Measurements from ENCODE around the gene MICB. TPM values are rescaled to one million over a fixed set of nuclear protein-coding genes. Genes with fewer than 3 reads are reported as not detected.
A peak's percentile ranks its signal among the peaks of the same experiment; 100 is the strongest.
"Not testable (repeated sequence)": the region's sequence is repeated elsewhere in the genome, so short reads cannot be mapped to it uniquely, and the experiment has no call there.

The MICB gene
- polyA plus RNA-seq, 2 of the 4 experiments (the other 2 are of a cell fraction): 6.8 to 7.0 TPM

DNA sequence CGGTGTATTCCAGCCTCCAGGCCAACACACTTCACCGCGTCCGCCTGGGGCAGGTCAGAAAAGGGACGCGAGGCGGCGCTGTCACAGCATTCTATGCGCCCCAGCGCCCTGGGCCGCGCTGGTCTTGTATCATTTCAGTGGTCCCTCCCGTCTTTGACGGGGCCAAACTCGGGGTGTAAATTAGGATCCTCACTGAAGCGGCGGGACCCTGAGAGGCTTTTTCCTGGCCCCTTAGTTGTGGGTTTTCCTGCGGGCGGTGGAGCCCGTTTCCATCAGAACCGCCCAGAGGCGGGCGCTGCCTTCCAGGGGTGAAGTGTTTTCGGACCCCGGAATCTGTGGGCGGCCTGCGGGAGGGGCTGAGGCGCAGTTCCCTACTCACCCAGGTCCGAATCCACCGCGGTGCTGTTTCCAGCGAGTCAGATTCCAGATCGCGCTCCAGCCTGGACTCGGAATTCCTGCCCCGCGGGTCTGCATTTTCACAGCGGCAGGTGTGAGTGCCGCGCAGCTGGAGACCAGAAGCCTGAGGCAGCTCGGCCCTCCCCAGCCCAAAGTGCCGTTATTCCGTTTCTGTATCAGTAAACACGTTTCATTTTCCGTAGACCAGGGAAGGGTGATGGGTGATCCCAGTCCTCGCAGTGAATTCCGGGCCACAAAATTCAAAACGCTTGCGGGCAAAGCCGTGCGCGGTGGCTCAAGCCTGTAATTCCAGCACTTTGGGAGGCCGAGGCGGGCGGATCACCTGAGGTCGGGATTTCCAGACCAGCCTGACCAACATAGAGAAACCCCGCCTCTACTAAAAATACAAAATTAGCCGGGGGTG is 3.9 kb upstream of the MICB start:
- WGBS (ENCODE audit: missing lambda C conversion rate): 1% methylated on average over 31 of the region's 58 CpGs
- peaks cover 10% of the 10 kb centered on the region; the same call in 2 of the 3 replicates for H3K4me1 ChIP-seq
- DNase-seq (ENCODE audit: low read depth in 1 of 2, low spot score in 1 of 2) (peak; percentile 67 to 70), ATAC-seq (peak; percentile 74 to 84), FAIRE-seq (no peak)
- ChIA-PET POLR2A (interaction anchor here (1.5 to 1.6 kb wide), 2 partner anchors 47 to 104 kb away, joined by 3 to 8 read pairs; partner anchors contain the start of gene DDX39B), CTCF (interaction anchor here (0.6 to 2.2 kb wide), 18 partner anchors 8 to 105 kb away, joined by 3 to 11 read pairs (median 4); partner anchors contain the start of genes ATP6V1G2, DDX39B, LST1 and MCCD1)
- peak overlapping the region; percentile 56 for H3K4me3 ChIP-seq
- peak overlapping the region; percentile 72 to 90 for H3K27ac ChIP-seq
- H3K4me2 ChIP-seq: peak overlapping the region; percentile 78
- TF ChIP-seq TP53 (CRISPR knock-in tag; IDR thresholded peaks at IDR 0.05) (no peak), POLR2AphosphoS2 (conservative IDR thresholded peaks at IDR 0.05; ENCODE audit: low read length) (no peak), SMC3 (IDR thresholded peaks at IDR 0.05) (peak; percentile 41; the same call in 1 of the 3 replicates), MYC (IDR thresholded peaks at IDR 0.05; ENCODE audit: borderline replicate concordance, low read length) (no peak), JUNB (IDR thresholded peaks at IDR 0.05) (no peak), EP300 (IDR thresholded peaks at IDR 0.05) (no peak), FOSL2 (IDR thresholded peaks at IDR 0.05) (no peak), FOSL2 (CRISPR knock-in tag; IDR thresholded peaks at IDR 0.05) (no peak), RAD21 (conservative IDR thresholded peaks at IDR 0.05 in 1 of 2, IDR thresholded peaks at IDR 0.05 in 1 of 2) (peak; percentile 61 to 65), JUN (IDR thresholded peaks at IDR 0.05) (0 out of 5 replicates have a peak, but pooled peaks of 1 of the 2 experiments have one; percentile 19)
- TF ChIP-seq, protein P1, sequence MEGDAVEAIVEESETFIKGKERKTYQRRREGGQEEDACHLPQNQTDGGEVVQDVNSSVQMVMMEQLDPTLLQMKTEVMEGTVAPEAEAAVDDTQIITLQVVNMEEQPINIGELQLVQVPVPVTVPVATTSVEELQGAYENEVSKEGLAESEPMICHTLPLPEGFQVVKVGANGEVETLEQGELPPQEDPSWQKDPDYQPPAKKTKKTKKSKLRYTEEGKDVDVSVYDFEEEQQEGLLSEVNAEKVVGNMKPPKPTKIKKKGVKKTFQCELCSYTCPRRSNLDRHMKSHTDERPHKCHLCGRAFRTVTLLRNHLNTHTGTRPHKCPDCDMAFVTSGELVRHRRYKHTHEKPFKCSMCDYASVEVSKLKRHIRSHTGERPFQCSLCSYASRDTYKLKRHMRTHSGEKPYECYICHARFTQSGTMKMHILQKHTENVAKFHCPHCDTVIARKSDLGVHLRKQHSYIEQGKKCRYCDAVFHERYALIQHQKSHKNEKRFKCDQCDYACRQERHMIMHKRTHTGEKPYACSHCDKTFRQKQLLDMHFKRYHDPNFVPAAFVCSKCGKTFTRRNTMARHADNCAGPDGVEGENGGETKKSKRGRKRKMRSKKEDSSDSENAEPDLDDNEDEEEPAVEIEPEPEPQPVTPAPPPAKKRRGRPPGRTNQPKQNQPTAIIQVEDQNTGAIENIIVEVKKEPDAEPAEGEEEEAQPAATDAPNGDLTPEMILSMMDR (IDR thresholded peaks at IDR 0.05): peak; percentile 65
- H3K9me3 ChIP-seq: no peaks in the 10 kb centered on the region

DNA sequence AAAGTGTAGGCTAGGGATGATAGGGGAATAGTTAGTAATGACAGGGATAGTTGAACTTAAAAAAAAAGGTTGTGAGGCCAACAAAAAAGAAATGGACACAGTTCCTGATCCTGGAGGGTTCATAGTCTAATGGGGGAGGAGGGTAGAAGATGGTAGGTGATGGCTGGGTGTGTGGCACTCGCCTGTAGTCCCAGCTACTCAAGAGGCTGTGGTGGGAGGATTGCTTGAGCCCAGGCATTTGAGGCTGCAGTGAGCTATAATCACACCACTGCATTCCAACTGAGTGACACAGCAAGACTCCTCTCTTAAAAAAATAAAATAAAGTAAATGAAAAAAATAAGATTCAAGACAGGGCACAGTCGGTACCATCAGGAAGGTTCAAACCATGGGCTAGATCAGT is 2.4 kb upstream of the MICB start:
- no peak for ATAC-seq
- H3K4me1 ChIP-seq: peaks cover 10% of the 10 kb centered on the region; the same call in 2 of the 3 replicates
- H3K27ac ChIP-seq: no peak overlapping the region
- TF ChIP-seq, protein P2, sequence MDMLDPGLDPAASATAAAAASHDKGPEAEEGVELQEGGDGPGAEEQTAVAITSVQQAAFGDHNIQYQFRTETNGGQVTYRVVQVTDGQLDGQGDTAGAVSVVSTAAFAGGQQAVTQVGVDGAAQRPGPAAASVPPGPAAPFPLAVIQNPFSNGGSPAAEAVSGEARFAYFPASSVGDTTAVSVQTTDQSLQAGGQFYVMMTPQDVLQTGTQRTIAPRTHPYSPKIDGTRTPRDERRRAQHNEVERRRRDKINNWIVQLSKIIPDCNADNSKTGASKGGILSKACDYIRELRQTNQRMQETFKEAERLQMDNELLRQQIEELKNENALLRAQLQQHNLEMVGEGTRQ (IDR thresholded peaks at IDR 0.05): no peak
- ChIA-PET CTCF (interaction anchor here (1.4 to 2.2 kb wide), 5 partner anchors 28 to 103 kb away, joined by 3 to 9 read pairs (median 7); partner anchors contain the start of genes ATP6V1G2 and DDX39B), POLR2A (interaction anchor here (1.5 kb wide), 1 partner anchor 103 kb away, joined by 3 read pairs; no protein-coding TSS in a partner anchor)
- no peak overlapping the region for H3K4me3 ChIP-seq
- 45% methylated on average over 2 of the region's 2 CpGs for WGBS (ENCODE audit: missing lambda C conversion rate)
- DNase-seq (ENCODE audit: low read depth in 1 of 2, low spot score in 1 of 2): no peak
- FAIRE-seq: no peak
- H3K9me3 ChIP-seq: no peaks in the 10 kb centered on the region
- peak overlapping the region; percentile 78 for H3K4me2 ChIP-seq

DNA sequence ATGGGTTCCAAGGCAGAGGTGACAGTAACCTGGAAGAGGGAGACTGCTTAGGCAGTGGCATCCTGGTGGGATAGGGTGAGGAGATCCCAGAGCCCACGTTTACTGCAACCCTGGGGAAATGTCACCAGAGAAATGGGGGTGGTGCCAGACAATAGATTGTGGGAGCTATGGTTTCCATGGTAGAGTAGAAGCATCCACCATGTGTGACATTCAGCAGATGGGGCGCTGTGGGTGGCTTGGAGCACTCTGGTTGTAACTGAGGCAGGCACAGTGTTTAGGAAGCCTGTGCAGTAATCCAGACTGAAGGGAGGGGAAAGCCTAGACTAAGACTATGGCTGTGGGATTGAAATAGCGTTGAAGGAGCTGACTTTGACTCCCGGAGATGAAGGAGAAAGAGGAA is 1.1 kb upstream of the MICB start:
- H3K4me1 ChIP-seq; H3K4me3 ChIP-seq; FAIRE-seq; H3K27ac ChIP-seq; DNase-seq (ENCODE audit: low read depth in 1 of 2, low spot score in 1 of 2); ATAC-seq; H3K9me3 ChIP-seq: not testable (repeated sequence)
- WGBS (ENCODE audit: missing lambda C conversion rate): 86% methylated on average over 4 of the region's 4 CpGs
- ChIA-PET POLR2A (interaction anchor here (0.9 kb wide), 1 partner anchor 45 kb away, joined by 5 read pairs; the partner anchor contains the start of gene DDX39B), CTCF (interaction anchor here (0.9 to 1.0 kb wide), 3 partner anchors 9 to 102 kb away, joined by 4 read pairs; no protein-coding TSS in a partner anchor)
- peak overlapping the region; percentile 82; the same call in 2 of the 3 replicates for H3K4me2 ChIP-seq

DNA sequence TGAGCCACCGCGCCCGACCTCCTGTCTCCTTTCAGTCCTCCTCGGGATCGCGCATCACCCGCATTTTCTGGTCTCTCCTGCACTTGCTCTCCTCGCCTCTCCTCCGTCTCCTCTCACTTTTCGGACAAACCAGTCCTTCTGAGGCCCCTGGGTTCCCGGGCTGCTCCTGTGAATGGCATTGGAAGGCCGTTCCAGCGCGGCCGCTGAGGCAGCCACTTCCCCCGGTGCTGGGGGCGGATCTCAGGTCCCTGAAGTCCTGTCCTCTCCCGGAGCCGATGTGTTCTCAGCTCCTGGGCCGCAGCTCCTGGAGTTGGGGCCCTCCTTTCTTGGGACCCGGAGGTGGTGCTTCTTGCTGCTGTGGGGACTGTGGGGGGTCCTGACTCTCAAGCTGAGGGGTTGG is 803 bp downstream of the MICB start:
- H3K4me3 ChIP-seq: no peak overlapping the region
- POLR2A ChIA-PET: no interaction called here
- CTCF ChIA-PET: no interaction called here
- no peak overlapping the region for H3K27ac ChIP-seq
- FAIRE-seq (no peak), ATAC-seq (no peak), DNase-seq (ENCODE audit: low read depth in 1 of 2, low spot score in 1 of 2) (no peak)
- H3K4me1 ChIP-seq: peaks cover 10% of the 10 kb centered on the region; the same call in 2 of the 3 replicates
- H3K4me2 ChIP-seq: peak overlapping the region; percentile 82; the same call in 2 of the 3 replicates
- H3K9me3 ChIP-seq: no peaks in the 10 kb centered on the region
- WGBS (ENCODE audit: missing lambda C conversion rate): 96% methylated on average over 13 of the region's 21 CpGs
- TF ChIP-seq FOXS1 (CRISPR knock-in tag; IDR thresholded peaks at IDR 0.05): no peak
- TF ChIP-seq, protein P3, sequence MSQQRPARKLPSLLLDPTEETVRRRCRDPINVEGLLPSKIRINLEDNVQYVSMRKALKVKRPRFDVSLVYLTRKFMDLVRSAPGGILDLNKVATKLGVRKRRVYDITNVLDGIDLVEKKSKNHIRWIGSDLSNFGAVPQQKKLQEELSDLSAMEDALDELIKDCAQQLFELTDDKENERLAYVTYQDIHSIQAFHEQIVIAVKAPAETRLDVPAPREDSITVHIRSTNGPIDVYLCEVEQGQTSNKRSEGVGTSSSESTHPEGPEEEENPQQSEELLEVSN (IDR thresholded peaks at IDR 0.05; ENCODE audit: borderline replicate concordance, low read depth): no peak
- no peak for TF ChIP-seq JUNB (IDR thresholded peaks at IDR 0.05)
- TF ChIP-seq FOSL2 (IDR thresholded peaks at IDR 0.05): no peak
- no peak for TF ChIP-seq FOSL2 (CRISPR knock-in tag; IDR thresholded peaks at IDR 0.05)
- TF ChIP-seq EP300 (IDR thresholded peaks at IDR 0.05): no peak
- no peak for TF ChIP-seq MAZ (IDR thresholded peaks at IDR 0.05; ENCODE audit: borderline replicate concordance, low read depth, low read length)
- TF ChIP-seq, protein P4, sequence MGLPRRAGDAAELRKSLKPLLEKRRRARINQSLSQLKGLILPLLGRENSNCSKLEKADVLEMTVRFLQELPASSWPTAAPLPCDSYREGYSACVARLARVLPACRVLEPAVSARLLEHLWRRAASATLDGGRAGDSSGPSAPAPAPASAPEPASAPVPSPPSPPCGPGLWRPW (IDR thresholded peaks at IDR 0.05): no peak
- TF ChIP-seq ZC3H11A (IDR thresholded peaks at IDR 0.05): no peak
- TF ChIP-seq, protein P5, sequence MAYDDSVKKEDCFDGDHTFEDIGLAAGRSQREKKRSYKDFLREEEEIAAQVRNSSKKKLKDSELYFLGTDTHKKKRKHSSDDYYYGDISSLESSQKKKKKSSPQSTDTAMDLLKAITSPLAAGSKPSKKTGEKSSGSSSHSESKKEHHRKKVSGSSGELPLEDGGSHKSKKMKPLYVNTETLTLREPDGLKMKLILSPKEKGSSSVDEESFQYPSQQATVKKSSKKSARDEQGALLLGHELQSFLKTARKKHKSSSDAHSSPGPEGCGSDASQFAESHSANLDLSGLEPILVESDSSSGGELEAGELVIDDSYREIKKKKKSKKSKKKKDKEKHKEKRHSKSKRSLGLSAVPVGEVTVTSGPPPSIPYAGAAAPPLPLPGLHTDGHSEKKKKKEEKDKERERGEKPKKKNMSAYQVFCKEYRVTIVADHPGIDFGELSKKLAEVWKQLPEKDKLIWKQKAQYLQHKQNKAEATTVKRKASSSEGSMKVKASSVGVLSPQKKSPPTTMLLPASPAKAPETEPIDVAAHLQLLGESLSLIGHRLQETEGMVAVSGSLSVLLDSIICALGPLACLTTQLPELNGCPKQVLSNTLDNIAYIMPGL (CRISPR knock-in tag; IDR thresholded peaks at IDR 0.05; ENCODE audit: borderline replicate concordance): no peak
- no peak for TF ChIP-seq MYC (IDR thresholded peaks at IDR 0.05; ENCODE audit: borderline replicate concordance, low read length)
- no peak for TF ChIP-seq ZFP36 (IDR thresholded peaks at IDR 0.05; ENCODE audit: borderline replicate concordance, partially characterized antibody)
- no peak for TF ChIP-seq SMC3 (IDR thresholded peaks at IDR 0.05)

All from A549 (cell line).